HG03460 (cell line): ENCODE results near the gene CFAP300.

Source experiments
- ATAC-seq: cut with Tn5 transposase; IDR thresholded peaks from one replicate; pipeline ENCODE4 v1.9.1; 2021; ENCODE audit not compliant: unreplicated experiment

Gene CFAP300

GRCh38 chr11:102047305-102047924, at the start of gene CFAP300:
CFAP300 (plus strand) TSS chr11:102047437; CDS start chr11:102047471, 34 bp downstream.
- no peak for ATAC-seq

- no peak for ATAC-seq
These were observed 45.4 kb upstream of the CFAP300 start for GRCh38 chr11:102001657-102002338.

GRCh38 chr11:102004220-102004619, 43.0 kb upstream of the CFAP300 start:
- ATAC-seq, result no peak

GRCh38 chr11:102005306-102005705, 41.9 kb upstream of the CFAP300 start:
- ATAC-seq, result no peak

GRCh38 chr11:102006835-102007566, 40.2 kb upstream of the CFAP300 start:
- ATAC-seq, result no peak

- ATAC-seq, result peak; percentile 75
These were observed 39.4 kb upstream of the CFAP300 start for GRCh38 chr11:102007567-102008437.

GRCh38 chr11:102010776-102011494, 36.3 kb upstream of the CFAP300 start:
- no peak for ATAC-seq

- ATAC-seq, result no peak
These were observed 34.3 kb upstream of the CFAP300 start for GRCh38 chr11:102012946-102013345.

- ATAC-seq, result no peak
These were observed 32.5 kb upstream of the CFAP300 start for GRCh38 chr11:102014756-102015155.

GRCh38 chr11:102017026-102017425, 30.2 kb upstream of the CFAP300 start:
- no peak for ATAC-seq

GRCh38 chr11:102026217-102026616, 21.0 kb upstream of the CFAP300 start:
- no peak for ATAC-seq

GRCh38 chr11:102026959-102027358, 20.3 kb upstream of the CFAP300 start:
- no peak for ATAC-seq

GRCh38 chr11:102036757-102037156, 10.5 kb upstream of the CFAP300 start:
- ATAC-seq, result no peak

- ATAC-seq, result no peak
These were observed 396 bp upstream of the CFAP300 start for GRCh38 chr11:102046841-102047240.

GRCh38 chr11:102050927-102051575, 3.8 kb downstream of the CFAP300 start:
- ATAC-seq, result no peak

GRCh38 chr11:102061276-102061675, 14.0 kb downstream of the CFAP300 start:
- no peak for ATAC-seq

GRCh38 chr11:102062106-102062505, 14.9 kb downstream of the CFAP300 start:
- ATAC-seq, result no peak

GRCh38 chr11:102064316-102064715, 17.1 kb downstream of the CFAP300 start:
- no peak for ATAC-seq

- no peak for ATAC-seq
These were observed 23.5 kb downstream of the CFAP300 start for GRCh38 chr11:102070766-102071165.
